ENCODE results near the gene TMEM247. TPM values are rescaled to one million over a fixed set of nuclear protein-coding genes. Genes with fewer than 3 reads are reported as not detected.

Gene TMEM247
- total RNA-seq, 1 experiment from 2014 or later = not detected

GRCh38 chr2:46462936-46463335 is 16.4 kb upstream of the TMEM247 start (continued):
- TF ChIP-seq USF1 (CRISPR knock-in tag; IDR thresholded peaks at IDR 0.05) (no peak), ERG (CRISPR knock-in tag; IDR thresholded peaks at IDR 0.05) (no peak), IRF2 (CRISPR knock-in tag; IDR thresholded peaks at IDR 0.05; ENCODE audit: borderline replicate concordance, low read depth) (no peak), GABPB1 (CRISPR knock-in tag; IDR thresholded peaks at IDR 0.05) (no peak), ARID4B (CRISPR knock-in tag; IDR thresholded peaks at IDR 0.05; ENCODE audit: borderline replicate concordance) (no peak), MYBL2 (CRISPR knock-in tag; IDR thresholded peaks at IDR 0.05) (no peak)

GRCh38 chr2:46469116-46469515 is 10.2 kb upstream of the TMEM247 start:
- Mint-ChIP-seq H3K27ac (no peak overlapping the region), H3K36me3 (no peaks in the 10 kb centered on the region), H3K4me1 (peaks cover 2% of the 10 kb centered on the region; the same call in 1 of the 2 replicates), H3K9me3 (peaks cover 6% of the 10 kb centered on the region; the same call in 1 of the 2 replicates), H3K27me3 (ENCODE audit: low read depth) (no peaks in the 10 kb centered on the region; the same call in none of the 2 replicates), H3K4me3 (no peak overlapping the region)
- CTCF ChIA-PET = interaction anchor here (0.9 kb wide), 1 partner anchor 36 kb away, joined by 3 read pairs; no protein-coding TSS in a partner anchor
- POLR2A ChIA-PET = no interaction called here
- DNase-seq (ENCODE audit: low spot score) (no peak), ATAC-seq (no peak)
- TF ChIP-seq ZNF532 (CRISPR knock-in tag; IDR thresholded peaks at IDR 0.05; ENCODE audit: borderline replicate concordance) (no peak), TEAD1 (CRISPR knock-in tag; IDR thresholded peaks at IDR 0.05) (no peak), ZNF423 (CRISPR knock-in tag; IDR thresholded peaks at IDR 0.05) (no peak), USF1 (CRISPR knock-in tag; IDR thresholded peaks at IDR 0.05) (no peak), PRRX2 (CRISPR knock-in tag; IDR thresholded peaks at IDR 0.05) (no peak), MXD4 (CRISPR knock-in tag; IDR thresholded peaks at IDR 0.05; ENCODE audit: borderline replicate concordance) (no peak), RELA (CRISPR knock-in tag; IDR thresholded peaks at IDR 0.05; ENCODE audit: borderline replicate concordance) (no peak), PRDM15 (CRISPR knock-in tag; IDR thresholded peaks at IDR 0.05) (no peak), ZNF219 (CRISPR knock-in tag; IDR thresholded peaks at IDR 0.05; ENCODE audit: borderline replicate concordance) (no peak), ARID4B (CRISPR knock-in tag; IDR thresholded peaks at IDR 0.05; ENCODE audit: borderline replicate concordance) (no peak), TEAD4 (CRISPR knock-in tag; IDR thresholded peaks at IDR 0.05) (no peak), CREB1 (CRISPR knock-in tag; IDR thresholded peaks at IDR 0.05) (no peak)

Measured in WTC11 (cell line).